CD4-positive, alpha-beta T cell (primary cell): ENCODE data around the gene PLPP2. TPM values are rescaled to one million over a fixed set of nuclear protein-coding genes. Genes with fewer than 3 reads are reported as not detected.

Experiments
- ATAC-seq: fragments of 200-7000 bp; cut with Tn5 transposase; one replicate; pipeline ENCODE4 v1.10.0; 2022; ENCODE audit warnings: mild to moderate bottlenecking; ENCODE audit not compliant: poor library complexity
- CTCF ChIA-PET: fragments of 350-600 bp; sonication (Branson Sonifier 250); formaldehyde crosslinking; loops from one replicate; lab custom pipeline; 2021; ENCODE audit warnings: antibody characterized with exemption, inconsistent platforms; lab: Charles Lee
- POLR2A ChIA-PET: fragments of 350-600 bp; sonication (Branson Sonifier 250); formaldehyde crosslinking; loops from one replicate; lab custom pipeline; 2021; ENCODE audit warnings: antibody characterized with exemption, inconsistent platforms; lab: Charles Lee
- DNase-seq, 14 experiments: peaks; one replicate each; pipeline ENCODE4 v3.0.0-alpha.2; 2013 to 2020; ENCODE audit warnings: mixed read lengths in 2 of 14
- H3K27ac ChIP-seq, 2 donors: one replicate each; pipeline versions ENCODE4 v1.5.1 to v1.7.0; 2013; ENCODE audit warnings: low read length in 2 of 2, low read depth in 1 of 2, mild to moderate bottlenecking in 1 of 2
- H3K27me3 ChIP-seq, 2 experiments: 1 replicate in 1 of 2; 2 replicates in 1 of 2; pipeline versions ENCODE4 v1.6.1 to v1.7.0; 2013; ENCODE audit warnings: low read length in 2 of 2, control low read depth in 1 of 2, mild to moderate bottlenecking in 1 of 2, moderate library complexity in 1 of 2; ENCODE audit not compliant: insufficient read depth in 2 of 2, control insufficient read depth in 1 of 2
- H3K36me3 ChIP-seq: one replicate; pipeline ENCODE4 v1.6.1; 2013; ENCODE audit warnings: low read length, control low read depth; ENCODE audit not compliant: insufficient read depth
- H3K4me1 ChIP-seq: one replicate; pipeline ENCODE4 v1.6.1; 2013; ENCODE audit warnings: low read length, control low read depth; ENCODE audit not compliant: insufficient read depth
- H3K4me3 ChIP-seq: one replicate; pipeline ENCODE4 v1.5.1; 2013; ENCODE audit warnings: mild to moderate bottlenecking, low read length, moderate library complexity
- H3K9me3 ChIP-seq, 2 experiments: 1 replicate in 1 of 2; 2 replicates in 1 of 2; pipeline versions ENCODE4 v1.6.1 to v1.7.0; 2013; ENCODE audit warnings: low read length in 2 of 2, mild to moderate bottlenecking in 2 of 2, control low read depth in 1 of 2, moderate library complexity in 1 of 2; ENCODE audit not compliant: control insufficient read depth in 1 of 2, insufficient read depth in 1 of 2
- H3K27ac Mint-ChIP-seq: one replicate; pipeline ENCODE4 v1.8.0; 2020; ENCODE audit warnings: mixed read lengths
- H3K27me3 Mint-ChIP-seq: one replicate; pipeline ENCODE4 v1.8.0; 2021; ENCODE audit warnings: mixed read lengths
- H3K36me3 Mint-ChIP-seq: one replicate; pipeline ENCODE4 v1.8.0; 2021; ENCODE audit warnings: low read depth, mixed read lengths
- H3K4me1 Mint-ChIP-seq: one replicate; pipeline ENCODE4 v1.8.0; 2021; ENCODE audit warnings: low read depth, mixed read lengths
- H3K4me3 Mint-ChIP-seq: one replicate; pipeline ENCODE4 v1.8.0; 2020; ENCODE audit warnings: mild to moderate bottlenecking, mixed read lengths
- H3K9me3 Mint-ChIP-seq: one replicate; pipeline ENCODE4 v1.8.0; 2020; ENCODE audit warnings: mixed read lengths
- CTCF ChIP-seq: fragments of 200-600 bp; IDR thresholded peaks from one replicate; pipeline ENCODE4 v1.8.0; 2022; ENCODE audit warnings: antibody characterized with exemption, mild to moderate bottlenecking
- intact Hi-C, 2 experiments: fragments of 100-400 bp; cut with DNase I in 1 of 2; cut with micrococcal nuclease in 1 of 2; formaldehyde crosslinking; loops; one replicate each; pipeline versions ENCODE4 v1.15.1 to v1.9.0; 2023 to 2025; cut with DNase I, micrococcal nuclease
- total RNA-seq, 174 experiments: library from RNA in 2 of 174; stranded (reverse) in 2 of 174; gene quantifications; one replicate each; pipeline ENCODE4 v1.2.3 and lab custom pipeline; 2021 to 2026

Gene PLPP2
- total RNA-seq, 2 experiments from 2014 or later = 0.64 TPM; not detected in 1

GRCh38 chr19:294946-295686 is 3.9 kb upstream of the PLPP2 start:
- no peaks in the 10 kb centered on the region for H3K9me3 Mint-ChIP-seq
- H3K27ac Mint-ChIP-seq = no peak overlapping the region
- H3K4me3 ChIP-seq = no peak overlapping the region
- H3K27ac ChIP-seq = no peak overlapping the region
- H3K27me3 ChIP-seq = peaks cover 33 to 39% of the 10 kb centered on the region in 2 experiments
- ATAC-seq (peak; percentile 72), DNase-seq (peak in 13 of 14 experiments; percentile 21 to 66 (median 35))
- H3K9me3 ChIP-seq = peaks cover 0 to 14% of the 10 kb centered on the region in 2 experiments
- H3K36me3 ChIP-seq = no peaks in the 10 kb centered on the region
- no peaks in the 10 kb centered on the region for H3K36me3 Mint-ChIP-seq
- H3K4me1 ChIP-seq = peaks cover 20% of the 10 kb centered on the region
- H3K4me3 Mint-ChIP-seq = peak overlapping the region; percentile 23
- peak; percentile 65 for TF ChIP-seq CTCF
- CTCF ChIA-PET = interaction anchor here (0.5 kb wide), 1 partner anchor 11 kb away, joined by 3 read pairs; no protein-coding TSS in a partner anchor
- POLR2A ChIA-PET = no interaction called here
- intact Hi-C loops = loop anchor here in 1 of 2 experiments (10.0 kb wide), 1 partner anchor 210 kb away; the partner anchor contains the start of gene TPGS1
- peaks cover 15% of the 10 kb centered on the region for H3K4me1 Mint-ChIP-seq
- H3K27me3 Mint-ChIP-seq = peaks cover 43% of the 10 kb centered on the region

- Histone ChIP-seq H3K9me3 (peaks cover 0 to 20% of the 10 kb centered on the region in 2 experiments), H3K27me3 (peaks cover 37 to 46% of the 10 kb centered on the region in 2 experiments), H3K27ac (no peak overlapping the region), H3K36me3 (no peaks in the 10 kb centered on the region), H3K4me1 (peaks cover 26% of the 10 kb centered on the region), H3K4me3 (no peak overlapping the region)
- Mint-ChIP-seq H3K4me3 (peak overlapping the region; percentile 23), H3K4me1 (peaks cover 18% of the 10 kb centered on the region), H3K27me3 (peaks cover 50% of the 10 kb centered on the region), H3K36me3 (no peaks in the 10 kb centered on the region), H3K9me3 (no peaks in the 10 kb centered on the region), H3K27ac (no peak overlapping the region)
- intact Hi-C loops = loop anchor here in 1 of 2 experiments (10.0 kb wide), 1 partner anchor 210 kb away; the partner anchor contains the start of gene TPGS1
- ChIA-PET POLR2A (no interaction called here), CTCF (no interaction called here)
- DNase-seq = no peak
- no peak for ATAC-seq
- no peak for TF ChIP-seq CTCF
These were observed 3.2 kb upstream of the PLPP2 start for GRCh38 chr19:294341-294945.

- POLR2A ChIA-PET = interaction anchor here (0.7 kb wide), 1 partner anchor 21 kb away, joined by 3 read pairs; no protein-coding TSS in a partner anchor
- no peak overlapping the region for H3K27ac Mint-ChIP-seq
These were observed 2.4 kb upstream of the PLPP2 start for GRCh38 chr19:293436-294110.

More at GRCh38 chr19:293436-294110, 2.4 kb upstream of the PLPP2 start:
- peaks cover 26% of the 10 kb centered on the region for H3K4me1 ChIP-seq
- CTCF ChIA-PET = no interaction called here
- Mint-ChIP-seq H3K36me3 (no peaks in the 10 kb centered on the region), H3K4me3 (peak overlapping the region; percentile 18), H3K9me3 (no peaks in the 10 kb centered on the region), H3K4me1 (peaks cover 18% of the 10 kb centered on the region), H3K27me3 (peaks cover 58% of the 10 kb centered on the region)
- no peak for TF ChIP-seq CTCF
- ATAC-seq (no peak), DNase-seq (no peak)
- peaks cover 42 to 52% of the 10 kb centered on the region in 2 experiments for H3K27me3 ChIP-seq
- H3K4me3 ChIP-seq = no peak overlapping the region
- H3K36me3 ChIP-seq = no peaks in the 10 kb centered on the region
- no peak overlapping the region for H3K27ac ChIP-seq
- intact Hi-C loops = loop anchor here in 1 of 2 experiments (10.0 kb wide), 1 partner anchor 211 kb away; the partner anchor contains the start of gene TPGS1
- peaks cover 0 to 20% of the 10 kb centered on the region in 2 experiments for H3K9me3 ChIP-seq
